ENCODE measurements around the gene CEP350.

CEP350 gene

DNA sequence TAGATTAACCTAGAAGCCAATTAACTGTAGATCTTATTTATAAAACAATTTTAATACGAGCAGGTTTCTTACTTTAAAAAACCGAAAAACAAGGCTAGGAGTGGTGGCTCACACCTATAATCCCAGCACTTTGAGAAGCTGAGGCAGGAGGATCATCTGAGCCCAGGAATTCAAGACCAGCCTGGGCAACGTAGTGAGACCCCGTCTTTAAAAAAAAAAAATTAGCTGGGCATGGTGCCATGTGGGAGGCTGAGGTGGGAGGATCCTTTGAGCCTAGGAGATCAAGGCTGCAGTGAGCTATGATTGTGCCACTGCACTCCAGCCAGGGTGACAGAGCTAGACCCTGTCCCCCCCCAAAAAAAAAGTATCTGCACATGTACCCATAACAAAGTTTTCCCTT, 110.8 kb downstream of the CEP350 start:
- DNase-seq: no peak

DNA sequence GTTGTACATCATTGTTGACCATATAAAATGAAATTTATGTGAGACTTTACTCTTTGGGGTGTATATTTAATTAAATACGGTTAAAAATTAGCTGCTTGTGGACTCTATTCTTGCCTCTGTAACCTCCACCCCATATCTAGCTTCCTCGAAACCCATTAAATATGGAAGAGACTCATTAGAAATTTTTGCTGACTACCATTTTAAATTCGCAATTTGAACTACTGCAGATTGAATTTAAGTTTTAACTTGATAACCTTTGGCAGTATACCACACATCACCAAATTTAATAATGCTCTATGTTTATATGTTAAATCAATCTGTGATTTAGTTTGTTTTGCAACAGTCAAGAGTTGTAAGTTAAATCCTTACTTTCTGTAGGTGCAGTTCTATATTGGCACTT, 111.5 kb downstream of the CEP350 start:
- DNase-seq: no peak

DNA sequence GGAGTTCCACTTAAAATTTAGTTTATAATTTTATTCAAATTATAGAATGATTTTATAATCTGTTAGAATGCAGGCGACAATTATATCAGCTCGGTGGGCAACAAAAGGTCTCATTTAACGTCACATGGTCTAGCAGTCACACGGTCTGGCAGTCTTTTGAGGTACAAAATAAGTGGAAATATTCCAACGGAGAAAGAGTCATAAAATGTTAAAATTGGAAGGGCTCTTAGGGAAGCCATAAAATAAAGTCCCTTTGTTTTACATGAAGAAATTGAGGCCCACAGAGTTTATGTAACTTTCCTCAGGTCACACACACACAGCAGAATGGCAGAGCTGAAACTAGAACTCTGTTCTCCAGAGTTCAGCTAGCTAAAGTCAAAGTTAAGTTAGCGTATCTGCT, 115.7 kb downstream of the CEP350 start:
- no peak for DNase-seq

DNA sequence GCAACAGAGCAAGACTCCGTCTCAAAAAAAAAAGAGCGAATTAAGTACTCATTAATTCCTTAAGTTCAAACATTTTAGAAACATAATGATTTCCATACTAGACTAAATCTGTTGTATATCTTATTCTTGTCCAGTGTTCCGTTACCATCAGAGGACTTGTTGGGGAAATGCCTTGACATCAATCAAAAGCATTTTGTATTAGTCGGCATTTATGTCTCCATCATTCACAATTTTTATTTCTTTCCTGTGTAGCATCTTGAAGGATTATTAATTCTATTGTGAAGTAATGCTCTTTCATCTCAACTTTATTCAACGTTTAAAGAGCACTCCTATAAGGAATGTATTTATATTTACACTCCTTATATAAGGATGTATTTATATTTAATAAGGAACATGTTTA, 117.1 kb downstream of the CEP350 start:
- DNase-seq: no peak

DNA sequence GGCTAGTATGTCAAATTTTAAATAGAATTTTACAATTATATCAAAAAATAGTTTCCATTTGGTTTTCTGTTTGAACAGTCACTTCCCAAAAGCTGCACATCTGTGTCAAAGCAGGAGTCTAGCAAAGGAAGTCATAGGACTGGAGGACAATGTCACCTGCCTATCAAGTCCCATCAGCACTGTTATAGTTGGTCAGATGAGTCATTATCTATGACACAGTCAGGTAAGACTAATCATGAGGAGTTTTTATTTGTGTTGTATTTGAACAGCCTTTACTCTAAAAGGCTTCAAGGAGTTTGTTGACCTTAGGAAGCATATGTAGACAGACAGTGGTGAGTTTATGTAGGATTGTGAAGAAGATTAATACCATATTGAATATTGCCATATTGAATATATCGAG, 125.8 kb downstream of the CEP350 start:
- DNase-seq: no peak

DNA sequence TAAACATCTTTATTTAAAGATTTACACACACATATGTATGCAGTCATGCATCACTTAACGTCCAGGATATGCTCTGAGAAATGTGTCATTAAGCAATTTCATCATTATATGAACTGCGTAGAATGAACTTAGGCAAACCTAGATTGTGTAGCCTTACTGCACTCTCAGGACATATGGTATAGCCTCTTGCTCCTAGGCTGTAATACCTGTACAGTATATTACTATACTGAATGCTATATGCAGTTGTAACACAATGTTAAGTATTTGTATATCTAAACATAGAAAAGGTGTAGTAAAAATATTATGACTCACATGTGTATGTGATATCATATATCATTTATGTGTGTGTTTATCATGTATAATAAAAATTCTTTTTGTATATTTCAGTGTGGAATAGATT, 126.9 kb downstream of the CEP350 start:
- no peak for DNase-seq

DNA sequence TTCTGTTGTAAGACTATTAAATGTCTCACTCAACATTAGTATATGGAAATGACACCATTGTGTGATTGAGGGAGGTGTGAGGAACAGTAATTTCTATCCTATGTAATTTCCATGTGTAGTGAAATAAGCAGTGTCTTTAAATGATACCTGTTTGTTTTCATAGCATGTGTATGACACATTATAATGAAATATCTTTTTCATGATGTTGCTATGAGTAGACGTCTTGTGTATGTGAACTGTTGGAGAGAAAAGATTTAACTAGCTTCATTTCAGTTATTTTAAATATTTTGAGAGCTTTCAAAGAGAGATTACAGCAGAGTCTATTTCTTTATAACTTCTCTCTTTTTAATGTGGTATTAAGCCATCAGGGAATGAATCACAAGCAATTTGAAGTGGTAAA, 128.6 kb downstream of the CEP350 start:
- DNase-seq: no peak

DNA sequence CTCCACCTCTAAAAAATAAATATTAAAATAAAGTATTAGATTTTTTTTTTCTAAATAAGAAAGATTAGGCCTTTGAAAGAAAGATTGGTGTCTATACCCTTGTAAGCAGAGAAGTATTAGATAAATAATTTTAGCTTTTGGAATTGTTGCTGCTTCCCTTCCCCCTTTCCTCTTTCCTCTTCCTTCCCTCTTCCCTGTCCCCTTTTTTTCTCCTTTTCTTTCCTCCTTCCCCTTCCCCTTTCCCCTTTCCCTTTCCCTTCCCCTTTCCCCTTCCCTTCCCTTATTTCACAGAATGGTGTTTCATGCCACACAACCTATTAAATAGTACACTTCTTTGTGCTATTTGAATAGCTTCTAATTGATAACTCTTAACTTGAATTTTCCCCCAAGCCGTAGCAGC, 130.3 kb downstream of the CEP350 start:
- no peak for DNase-seq

DNA sequence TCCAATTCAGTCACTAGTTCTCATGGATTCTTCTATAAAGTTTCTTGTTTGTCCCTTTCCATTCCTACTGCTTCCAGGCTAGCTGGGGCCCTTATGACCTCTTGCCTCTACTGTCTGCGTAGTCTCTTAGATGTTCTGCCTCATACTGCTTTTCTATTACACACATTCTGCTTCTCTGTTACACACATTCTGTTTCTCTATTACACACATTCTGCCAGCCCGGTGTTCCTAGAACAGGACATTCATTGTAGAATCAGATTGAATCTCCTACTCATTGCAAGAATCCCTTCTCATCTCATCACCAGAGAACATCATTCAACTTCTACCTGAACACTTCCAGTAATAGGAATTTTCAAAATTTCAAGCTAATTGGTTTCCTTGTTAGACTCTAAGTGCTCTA, 130.7 kb downstream of the CEP350 start:
- no peak for DNase-seq

DNA sequence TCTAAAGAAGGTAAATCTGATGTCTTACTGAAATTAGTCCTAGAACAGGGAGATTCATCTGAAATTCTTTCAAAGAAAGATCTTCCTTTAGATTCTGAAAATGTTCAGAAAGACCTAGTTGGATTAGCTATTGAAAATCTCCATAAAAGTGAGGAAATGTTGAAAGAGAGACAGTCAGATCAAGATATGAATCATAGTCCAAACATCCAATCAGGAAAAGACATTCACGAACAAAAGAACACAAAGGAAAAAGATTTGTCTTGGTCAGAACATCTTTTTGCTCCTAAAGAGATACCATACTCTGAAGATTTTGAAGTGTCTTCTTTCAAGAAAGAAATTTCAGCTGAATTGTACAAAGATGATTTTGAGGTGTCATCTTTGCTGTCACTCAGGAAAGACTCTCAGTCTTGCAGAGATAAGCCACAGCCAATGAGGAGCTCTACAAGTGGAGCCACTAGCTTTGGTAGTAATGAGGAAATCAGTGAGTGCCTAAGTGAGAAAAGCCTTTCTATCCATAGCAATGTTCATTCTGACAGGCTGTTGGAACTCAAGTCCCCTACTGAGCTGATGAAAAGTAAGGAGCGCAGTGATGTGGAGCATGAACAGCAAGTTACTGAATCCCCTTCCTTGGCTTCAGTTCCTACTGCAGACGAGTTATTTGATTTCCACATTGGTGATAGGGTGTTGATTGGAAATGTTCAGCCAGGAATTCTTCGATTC, 138.5 kb downstream of the CEP350 start:
- no peak for DNase-seq

DNA sequence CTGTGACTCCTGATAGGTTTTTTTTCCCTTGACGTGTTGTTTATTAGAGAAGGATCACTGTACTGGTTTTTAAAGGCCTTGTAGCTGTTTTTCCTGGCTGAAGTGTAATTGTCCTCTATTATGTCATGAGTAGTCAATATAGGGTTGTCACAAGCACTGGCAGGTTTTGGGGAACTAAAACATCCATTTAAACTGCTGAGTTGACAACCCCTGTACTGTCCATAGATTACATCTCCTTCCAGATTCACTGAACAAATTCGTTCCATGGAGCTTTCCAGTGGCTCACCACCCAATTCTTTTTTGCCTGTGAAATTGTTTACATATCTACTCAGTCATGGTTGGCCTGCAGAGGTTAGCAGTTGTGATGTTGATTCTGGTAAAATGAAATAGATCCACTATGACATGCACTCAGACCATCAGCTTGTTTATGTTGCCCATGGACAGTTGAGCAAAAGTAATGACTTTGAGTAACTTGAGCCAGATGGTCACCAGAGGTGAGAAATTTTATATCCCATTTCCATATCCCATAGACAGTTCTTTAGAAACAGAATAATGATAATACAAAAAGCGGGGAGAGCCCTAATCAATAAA, 140.2 kb downstream of the CEP350 start:
- no peak for DNase-seq

DNA sequence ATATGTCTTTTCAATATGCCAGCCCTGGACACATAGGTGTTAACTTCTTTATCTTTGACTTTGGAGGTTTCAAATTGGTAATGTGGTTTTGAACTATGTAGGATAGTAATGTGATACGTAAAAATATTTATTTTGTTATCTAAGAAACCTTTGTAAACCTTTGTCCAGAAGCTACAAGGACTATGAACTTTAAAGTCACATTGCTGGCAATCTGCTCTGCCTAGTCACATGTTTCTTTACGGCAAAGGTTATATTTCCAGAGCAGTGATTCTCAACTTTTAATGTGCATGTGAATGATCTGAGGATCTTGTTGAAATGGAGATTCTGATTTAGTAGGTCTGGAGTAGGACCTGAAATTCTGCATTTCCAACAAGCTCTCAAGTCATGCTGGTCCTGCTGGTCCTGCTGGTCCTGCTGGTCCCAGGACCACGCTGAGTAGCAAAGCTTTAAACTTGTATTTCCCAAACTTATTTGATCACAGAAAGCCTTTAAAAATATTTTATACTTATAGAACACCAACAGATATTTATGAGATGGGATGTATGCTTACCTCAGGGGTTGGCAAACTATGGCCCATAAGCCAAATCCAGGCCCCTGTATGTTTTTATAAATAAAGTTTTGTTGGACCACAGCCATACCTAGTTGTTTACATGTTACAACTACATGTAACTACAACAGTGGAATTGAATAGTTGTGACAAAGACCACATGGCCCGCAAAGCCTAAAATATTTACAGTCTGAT, 142.1 kb downstream of the CEP350 start:
- no peak for DNase-seq

DNA sequence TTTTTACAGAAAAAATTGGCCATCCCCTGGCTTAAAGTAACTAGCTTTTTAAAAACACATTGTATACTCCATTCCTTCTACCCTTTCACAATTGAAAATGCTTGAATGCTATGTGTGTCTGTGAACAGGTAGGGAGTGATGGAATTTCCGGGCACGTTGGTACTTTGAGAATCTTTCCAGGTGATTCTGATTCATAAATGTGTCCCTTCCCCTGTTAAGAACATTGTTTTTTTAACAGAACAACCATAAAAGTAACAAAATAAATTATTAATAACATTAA, 142.7 kb downstream of the CEP350 start:
- no peak for DNase-seq

DNA sequence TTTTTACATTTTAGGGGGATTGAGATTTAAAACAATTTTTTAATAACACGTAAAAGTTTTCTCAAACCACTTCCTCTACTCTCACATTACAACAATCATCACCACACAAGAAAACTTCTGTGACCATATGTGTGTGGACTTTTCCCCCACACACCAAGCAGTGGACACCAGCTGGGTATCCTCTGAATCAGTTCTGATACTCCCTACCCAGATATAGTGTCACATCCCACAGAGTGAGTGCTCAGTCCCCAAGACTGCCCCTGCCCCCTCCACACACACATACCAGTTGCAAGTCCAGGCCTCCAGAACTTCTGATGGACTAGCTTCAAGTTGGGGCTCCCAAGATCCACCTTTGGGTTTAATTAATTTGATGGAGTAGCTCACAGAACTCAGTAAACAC, 146.8 kb downstream of the CEP350 start:
- DNase-seq: no peak

DNA sequence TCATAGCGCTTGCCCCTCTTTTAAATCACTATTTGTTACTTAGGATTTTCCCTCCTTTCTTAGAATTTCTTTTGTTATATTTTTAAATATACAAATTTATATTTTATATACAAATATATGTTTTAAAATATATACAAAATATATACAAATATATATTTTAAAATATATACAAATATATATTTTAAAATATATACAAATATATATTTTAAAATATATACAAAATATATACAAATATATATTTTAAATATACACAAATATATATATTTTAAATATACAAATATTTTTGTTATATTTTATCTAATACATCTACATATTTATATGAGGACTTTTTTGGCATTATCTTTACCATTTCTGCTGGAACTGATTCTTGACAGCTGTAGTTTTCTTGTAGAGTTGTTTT, 149.2 kb downstream of the CEP350 start:
- DNase-seq: no peak

DNA sequence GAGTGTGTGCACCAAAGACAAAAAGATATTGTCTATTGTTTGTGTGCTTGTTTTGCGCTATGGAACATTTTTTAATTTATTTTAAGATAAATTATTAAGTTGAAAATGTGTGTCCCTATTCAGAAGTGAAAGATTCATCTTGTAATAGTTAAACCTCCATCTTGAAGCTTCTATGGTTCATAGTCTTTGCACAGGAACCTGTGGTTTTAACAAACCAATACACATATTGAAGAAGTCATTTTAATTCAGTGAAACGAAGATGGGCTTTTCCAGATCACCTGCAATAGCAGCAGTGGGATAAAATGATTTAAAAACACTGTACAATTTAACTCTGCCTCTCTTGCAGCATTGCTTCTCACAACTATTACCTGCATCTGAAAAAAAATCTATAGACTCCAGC, 157.5 kb downstream of the CEP350 start:
- DNase-seq: no peak

DNA sequence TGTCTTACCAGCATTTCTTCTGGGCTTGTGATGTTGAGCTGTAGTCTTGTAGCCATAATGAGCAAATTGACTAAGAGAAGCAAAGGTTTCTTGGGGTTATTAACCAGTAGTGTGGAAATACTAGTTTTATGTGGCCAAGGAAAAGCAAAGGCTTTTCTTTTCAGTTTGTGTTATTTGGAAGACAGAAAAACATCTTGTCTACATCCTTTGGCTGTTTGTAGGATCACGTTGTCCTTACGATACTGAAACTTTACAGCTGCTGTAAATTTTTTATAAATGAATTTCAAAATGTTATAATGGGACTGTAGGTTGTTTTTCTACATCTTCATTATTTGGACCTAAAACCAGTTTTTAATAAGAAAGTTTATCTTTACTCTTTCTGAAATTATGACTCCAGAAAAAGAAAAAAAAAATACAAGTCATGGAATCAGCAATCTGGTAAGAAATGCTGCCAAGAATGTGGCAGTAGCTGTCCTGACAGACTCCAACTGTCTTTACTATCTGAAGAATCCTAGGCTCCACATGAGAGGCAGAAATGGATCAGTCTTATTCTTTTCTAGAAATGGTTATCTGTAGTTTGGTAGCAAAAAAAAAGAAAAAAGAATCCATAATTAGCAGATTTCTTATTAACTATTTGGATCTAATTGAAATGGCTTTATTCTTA, 158.5 kb downstream of the CEP350 start:
- no peak for DNase-seq

DNA sequence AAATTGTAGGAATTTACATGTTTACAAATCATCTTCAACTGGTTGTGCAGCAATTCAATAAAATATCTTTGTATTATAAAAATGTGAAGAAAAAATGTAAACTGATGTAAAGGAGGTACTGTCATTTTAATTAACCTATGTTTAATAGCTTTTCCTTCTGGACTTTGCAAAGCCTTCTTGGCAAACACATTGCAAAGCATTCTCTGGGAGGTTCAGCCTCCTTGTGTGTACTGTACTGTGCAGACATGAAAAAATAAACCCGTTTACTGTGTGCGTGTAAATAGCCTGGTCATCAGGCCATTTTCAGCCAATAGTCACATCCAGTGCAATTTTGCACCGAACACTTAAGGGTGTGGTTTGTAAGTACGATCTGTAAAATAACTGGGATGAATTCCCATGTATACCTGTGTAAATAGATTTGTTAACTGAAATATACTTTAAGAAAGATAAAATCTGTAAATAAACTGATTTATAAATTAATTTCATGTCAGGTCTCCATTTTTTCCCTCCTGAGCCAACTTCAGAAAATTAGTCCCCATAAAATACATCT, 159.9 kb downstream of the CEP350 start:
- no peak for DNase-seq

DNA sequence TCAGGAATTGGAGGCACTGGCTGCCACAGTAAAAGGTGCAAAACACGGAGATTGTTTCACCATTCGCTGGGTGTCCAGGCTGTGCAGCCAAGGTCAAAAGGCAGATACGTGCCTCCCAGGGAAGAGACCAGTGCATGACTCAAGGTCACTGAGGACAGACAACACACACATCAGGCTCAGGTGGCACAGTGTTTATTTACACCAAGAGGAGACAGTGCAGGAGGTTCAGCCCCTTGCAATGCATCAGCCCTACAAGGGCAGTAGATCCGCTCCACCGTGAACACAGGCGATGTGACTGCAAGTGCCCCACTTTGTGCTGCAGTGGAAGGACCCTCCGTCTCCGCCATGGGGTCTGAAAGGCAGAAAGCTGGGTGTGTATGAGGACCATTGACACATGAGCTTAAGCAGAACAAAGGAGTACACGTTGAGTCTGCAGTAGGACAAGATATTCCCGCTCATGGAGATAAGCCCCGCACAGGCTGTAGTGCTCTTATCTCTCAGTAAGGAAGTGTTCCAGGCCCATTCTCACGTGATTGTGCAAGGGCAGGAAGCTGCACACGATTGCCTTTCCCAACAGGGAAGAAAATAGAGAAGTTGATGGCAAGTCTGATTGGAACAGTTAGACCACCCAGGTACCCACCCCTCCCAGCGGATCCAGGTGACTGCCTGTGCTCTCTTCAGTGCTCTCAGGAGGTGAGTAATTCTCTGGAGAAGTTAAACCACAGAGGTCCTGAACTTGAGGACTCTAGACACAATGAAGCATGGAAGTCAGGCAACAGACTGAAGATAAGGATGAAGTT, 162.6 kb downstream of the CEP350 start:
- DNase-seq: no peak

DNA sequence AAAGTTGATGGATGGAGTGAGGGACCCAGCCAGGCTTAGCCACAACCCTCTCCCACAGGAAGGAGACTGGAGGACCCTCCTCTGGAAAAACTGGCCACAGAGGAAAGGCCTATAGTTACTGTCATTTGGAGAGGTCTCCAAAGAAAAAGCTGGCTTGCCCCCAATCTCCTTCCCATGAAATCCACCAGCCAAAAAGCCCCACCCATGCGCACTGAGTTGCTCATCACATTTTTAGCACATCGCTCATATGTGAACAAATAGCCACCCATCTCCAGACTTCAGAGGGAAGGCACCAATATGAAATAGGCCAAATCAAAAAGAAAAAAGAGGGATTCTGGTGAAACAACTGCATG, 163.1 kb downstream of the CEP350 start:
- no peak for DNase-seq

DNA sequence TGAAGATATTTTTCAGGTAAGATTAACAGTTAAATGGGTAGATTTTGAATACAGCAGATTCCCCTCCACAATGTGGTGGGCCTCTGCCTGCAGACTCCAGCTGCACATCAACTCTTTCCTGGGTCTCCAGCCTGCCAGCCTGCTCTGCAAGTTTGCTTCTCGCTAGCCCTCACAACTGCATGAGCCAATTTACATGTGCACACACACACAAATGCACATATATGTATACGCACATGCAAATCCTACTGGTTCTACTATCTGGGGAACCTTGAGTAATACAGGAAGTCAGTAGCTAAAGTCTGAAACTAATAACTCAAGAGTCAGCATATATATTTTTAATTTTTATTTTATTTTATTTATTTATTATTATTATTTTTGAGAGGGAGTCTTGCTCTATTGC, 165.2 kb downstream of the CEP350 start:
- DNase-seq: no peak

DNA sequence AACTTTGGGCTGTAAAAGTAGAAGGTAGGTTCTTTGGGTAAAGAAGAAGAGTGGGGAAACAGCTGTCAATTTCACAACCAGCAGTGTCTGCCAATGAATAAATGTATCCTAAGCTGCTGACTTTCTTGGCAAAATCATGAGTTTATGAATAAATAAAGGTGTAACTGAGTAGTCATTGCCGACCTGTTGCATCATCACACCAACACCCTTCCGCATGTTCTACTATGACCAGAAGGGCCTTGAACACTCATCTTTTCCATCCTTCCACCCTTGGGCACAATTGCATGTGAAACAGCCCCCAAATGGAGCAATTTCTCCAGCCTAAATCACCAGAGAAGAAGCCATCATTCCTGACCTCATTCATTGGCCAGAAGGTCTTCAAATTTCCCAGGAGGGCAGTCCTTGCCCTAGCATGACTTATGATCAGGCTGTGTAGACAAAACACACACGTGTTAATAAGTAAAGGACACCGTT, 168.9 kb downstream of the CEP350 start:
- DNase-seq: no peak

DNA sequence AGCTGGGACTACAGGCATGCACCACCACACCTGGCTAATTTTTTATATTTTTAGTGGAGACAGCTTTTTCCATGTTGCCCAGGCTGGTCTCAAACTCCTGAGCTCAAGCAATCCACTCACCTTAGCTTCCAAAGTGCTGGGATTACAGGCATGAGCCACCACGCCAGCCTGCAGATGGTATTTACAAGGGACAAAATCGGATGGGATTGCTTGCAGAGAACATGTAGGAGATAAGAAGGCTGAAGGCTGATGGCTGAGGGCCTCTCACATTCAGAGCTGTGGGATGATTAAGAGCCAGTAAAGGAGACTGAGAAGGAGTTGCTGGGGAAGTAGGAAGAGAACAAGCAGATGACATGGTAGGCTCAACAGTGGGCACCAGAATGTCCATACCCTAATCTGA, 176.0 kb downstream of the CEP350 start:
- no peak for DNase-seq

All from stimulated activated CD4-positive, alpha-beta T cell treated with anti-CD3 and anti-CD28 coated beads, Interleukin-12 subunit alpha, Interleukin-12 subunit beta, amount 100 ng/mL, for 4 hours (primary cell).